H9 (cell line): ENCODE data around the gene LYZL2. TPM values are rescaled to one million over a fixed set of nuclear protein-coding genes. Genes with fewer than 3 reads are reported as not detected.

Source experiments
- DNase-seq: peaks from one replicate; pipeline ENCODE4 v3.0.0-alpha.2; 2017
- H2AFZ ChIP-seq: one replicate; pipeline ENCODE4 v1.6.1; 2013; ENCODE audit warnings: mild to moderate bottlenecking, low read length, control low read depth, moderate library complexity
- H2AK5ac ChIP-seq: 2 replicates; pipeline ENCODE4 v1.6.1; 2013; ENCODE audit warnings: low read length, control low read depth, mixed read lengths; ENCODE audit not compliant: insufficient read length
- H2BK120ac ChIP-seq: one replicate; pipeline ENCODE4 v1.6.1; 2013; ENCODE audit warnings: low read depth, mild to moderate bottlenecking, low read length, control low read depth, inconsistent platforms; ENCODE audit not compliant: poor library complexity, severe bottlenecking
- H2BK12ac ChIP-seq: 2 replicates; pipeline ENCODE4 v1.6.1; 2013; ENCODE audit warnings: low read length, control low read depth, mixed read lengths, low read depth; ENCODE audit not compliant: insufficient read length
- H2BK15ac ChIP-seq: 2 replicates; pipeline ENCODE4 v1.6.1; 2013; ENCODE audit warnings: low read depth, low read length, control low read depth
- H2BK20ac ChIP-seq: one replicate; pipeline ENCODE4 v1.6.1; 2013; ENCODE audit warnings: low read depth, mild to moderate bottlenecking, low read length, control low read depth, inconsistent platforms; ENCODE audit not compliant: poor library complexity, severe bottlenecking
- H2BK5ac ChIP-seq: 2 replicates; pipeline ENCODE4 v1.6.1; 2013; ENCODE audit warnings: low read length, control low read depth, mixed read lengths; ENCODE audit not compliant: insufficient read length
- H3K14ac ChIP-seq: 2 replicates; pipeline ENCODE4 v1.6.1; 2013; ENCODE audit warnings: low read length, control low read depth; ENCODE audit not compliant: insufficient read depth
- H3K18ac ChIP-seq: 2 replicates; pipeline ENCODE4 v1.6.1; 2013; ENCODE audit warnings: low read depth, mild to moderate bottlenecking, mixed read lengths, low read length, control low read depth; ENCODE audit not compliant: insufficient read length
- H3K23ac ChIP-seq: 2 replicates; pipeline ENCODE4 v1.6.1; 2013; ENCODE audit warnings: low read length, control low read depth, mixed read lengths, low read depth; ENCODE audit not compliant: insufficient read length
- H3K23me2 ChIP-seq: 2 replicates; pipeline ENCODE4 v1.6.1; 2013; ENCODE audit warnings: low read depth, mild to moderate bottlenecking, mixed read lengths, low read length, control low read depth; ENCODE audit not compliant: insufficient read length, poor library complexity, severe bottlenecking
- H3K27ac ChIP-seq: 2 replicates; pipeline ENCODE4 v1.5.1; 2013; ENCODE audit warnings: low read length, control low read depth, mixed read lengths, low read depth; ENCODE audit not compliant: insufficient read length
- H3K27me3 ChIP-seq: 2 replicates; pipeline ENCODE4 v1.6.1; 2013; ENCODE audit warnings: low read length, control low read depth, inconsistent platforms; ENCODE audit not compliant: insufficient read depth
- H3K4ac ChIP-seq: 2 replicates; pipeline ENCODE4 v1.6.1; 2013; ENCODE audit warnings: low read depth, mild to moderate bottlenecking, control low read depth, inconsistent platforms, low read length, moderate library complexity
- H3K4me1 ChIP-seq: 2 replicates; pipeline ENCODE4 v1.6.1; 2013; ENCODE audit warnings: low read length, control low read depth, inconsistent platforms; ENCODE audit not compliant: insufficient read depth
- H3K4me2 ChIP-seq: 2 replicates; pipeline ENCODE4 v1.6.1; 2013; ENCODE audit warnings: low read length, control low read depth, mixed read lengths; ENCODE audit not compliant: insufficient read length, insufficient read depth
- H3K56ac ChIP-seq: 2 replicates; pipeline ENCODE4 v1.6.1; 2013; ENCODE audit warnings: low read depth, mild to moderate bottlenecking, mixed read lengths, low read length, control low read depth; ENCODE audit not compliant: insufficient read length
- H3K79me1 ChIP-seq: 2 replicates; pipeline ENCODE4 v1.6.1; 2013; ENCODE audit warnings: low read depth, mild to moderate bottlenecking, moderate library complexity, low read length, control low read depth, inconsistent platforms; ENCODE audit not compliant: insufficient read depth, poor library complexity, severe bottlenecking
- H3K79me2 ChIP-seq: 2 replicates; pipeline ENCODE4 v1.6.1; 2013; ENCODE audit warnings: low read length, control low read depth, inconsistent platforms; ENCODE audit not compliant: insufficient read depth
- H3K9ac ChIP-seq: 2 replicates; pipeline ENCODE4 v1.6.1; 2013; ENCODE audit warnings: low read length, control low read depth, mixed read lengths; ENCODE audit not compliant: insufficient read length; ENCODE audit errors: extremely low read depth
- H3K9me3 ChIP-seq: one replicate; pipeline ENCODE4 v1.6.1; 2013; ENCODE audit warnings: low read depth, low read length, inconsistent platforms; ENCODE audit not compliant: control insufficient read depth
- H3T11ph ChIP-seq: one replicate; pipeline ENCODE4 v1.6.1; 2013; ENCODE audit warnings: mild to moderate bottlenecking, low read length, control low read depth, inconsistent platforms
- H4K20me1 ChIP-seq: one replicate; pipeline ENCODE4 v1.6.1; 2013; ENCODE audit not compliant: control insufficient read depth, insufficient read length, insufficient read depth
- H4K5ac ChIP-seq: 2 replicates; pipeline ENCODE4 v1.6.1; 2013; ENCODE audit warnings: low read depth, mild to moderate bottlenecking, mixed read lengths, low read length, control low read depth; ENCODE audit not compliant: insufficient read length
- H4K8ac ChIP-seq: replicated peaks from 2 replicates; pipeline ENCODE4 v1.6.1; 2013; ENCODE audit warnings: low read length, control low read depth, mixed read lengths, low read depth; ENCODE audit not compliant: insufficient read length
- H4K91ac ChIP-seq: 2 replicates; pipeline ENCODE4 v1.6.1; 2013; ENCODE audit warnings: low read depth, mild to moderate bottlenecking, moderate library complexity, mixed read lengths, low read length, control low read depth; ENCODE audit not compliant: insufficient read length
- H3K27ac Mint-ChIP-seq, 3 experiments: 2 replicates in 2 of 3; 3 replicates in 1 of 3; pipeline ENCODE4 v1.8.0; 2020 to 2021; ENCODE audit warnings: mixed read lengths in 3 of 3, mild to moderate bottlenecking in 1 of 3, moderate library complexity in 1 of 3
- H3K27me3 Mint-ChIP-seq: 2 replicates; pipeline ENCODE4 v1.8.0; 2021; ENCODE audit warnings: low read depth, mild to moderate bottlenecking, moderate library complexity, mixed read lengths
- H3K36me3 Mint-ChIP-seq, 3 experiments: 2 replicates in 2 of 3; 3 replicates in 1 of 3; pipeline ENCODE4 v1.8.0; 2020 to 2021; ENCODE audit warnings: low read depth in 3 of 3, mixed read lengths in 3 of 3; ENCODE audit not compliant: insufficient read depth in 1 of 3
- H3K4me1 Mint-ChIP-seq, 2 experiments: 2 replicates each; pipeline ENCODE4 v1.8.0; 2020; ENCODE audit warnings: mixed read lengths in 2 of 2
- H3K4me3 Mint-ChIP-seq, 2 experiments: 2 replicates in 1 of 2; 3 replicates in 1 of 2; pipeline ENCODE4 v1.8.0; 2020 to 2021; ENCODE audit warnings: mild to moderate bottlenecking in 2 of 2, mixed read lengths in 2 of 2, moderate library complexity in 1 of 2
- H3K9me3 Mint-ChIP-seq, 2 experiments: 2 replicates in 1 of 2; 3 replicates in 1 of 2; pipeline ENCODE4 v1.8.0; 2020; ENCODE audit warnings: mild to moderate bottlenecking in 2 of 2, mixed read lengths in 2 of 2, moderate library complexity in 1 of 2
- WGBS: extraction: QIAGEN DNeasy Blood & Tissue Kit; methylation state at CpG from one replicate; pipeline ENCODE4 v1.1.7; 2013; ENCODE audit warnings: missing lambda C conversion rate, low lambda C conversion rate, mixed read lengths; ENCODE audit not compliant: insufficient read length; ENCODE audit errors: extremely low coverage; 5-methylcytosine and 5-hydroxymethylcytosine counted together
- total RNA-seq: library from RNA; stranded (reverse); gene quantifications from 2 replicates; pipeline ENCODE4 v1.2.1, GENCODE V29; 2021
- TF ChIP-seq, protein P1 (sequence below): fragments of 200-600 bp; sonication (generic); conservative IDR thresholded peaks from 3 replicates; pipeline ENCODE4 v1.8.0; 2021; ENCODE audit warnings: antibody characterized with exemption, mild to moderate bottlenecking

LYZL2 gene
- total RNA-seq, 1 experiment from 2014 or later: not detected

DNA sequence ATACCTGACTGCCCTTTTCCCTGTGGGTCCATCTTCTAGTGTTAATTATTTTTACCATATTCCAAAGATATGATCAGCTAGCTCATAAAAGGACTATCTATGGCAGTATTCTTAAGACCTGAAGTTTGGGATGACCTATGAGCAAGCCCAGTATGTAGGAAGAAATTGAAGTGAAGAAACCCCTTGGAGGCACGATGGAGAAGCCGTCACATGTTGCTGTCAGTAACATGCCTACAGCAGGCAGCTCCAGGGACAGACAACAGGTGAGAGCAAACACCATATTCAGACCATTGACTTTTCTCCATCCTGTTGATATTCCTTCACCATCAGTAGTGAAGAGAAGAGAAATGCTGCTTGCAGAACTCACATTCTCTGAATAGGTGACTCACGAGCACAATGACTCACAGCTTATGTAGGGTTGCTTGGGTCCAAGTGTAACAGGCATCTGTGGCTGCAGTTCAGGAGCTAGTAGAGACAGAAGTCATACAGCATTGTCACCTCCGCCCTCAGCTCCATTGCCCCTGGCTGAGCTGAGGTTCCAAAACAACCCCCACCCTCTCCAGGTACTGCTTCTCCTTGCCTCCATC is 8.4 kb upstream of the LYZL2 start:
- TF ChIP-seq, protein P1, sequence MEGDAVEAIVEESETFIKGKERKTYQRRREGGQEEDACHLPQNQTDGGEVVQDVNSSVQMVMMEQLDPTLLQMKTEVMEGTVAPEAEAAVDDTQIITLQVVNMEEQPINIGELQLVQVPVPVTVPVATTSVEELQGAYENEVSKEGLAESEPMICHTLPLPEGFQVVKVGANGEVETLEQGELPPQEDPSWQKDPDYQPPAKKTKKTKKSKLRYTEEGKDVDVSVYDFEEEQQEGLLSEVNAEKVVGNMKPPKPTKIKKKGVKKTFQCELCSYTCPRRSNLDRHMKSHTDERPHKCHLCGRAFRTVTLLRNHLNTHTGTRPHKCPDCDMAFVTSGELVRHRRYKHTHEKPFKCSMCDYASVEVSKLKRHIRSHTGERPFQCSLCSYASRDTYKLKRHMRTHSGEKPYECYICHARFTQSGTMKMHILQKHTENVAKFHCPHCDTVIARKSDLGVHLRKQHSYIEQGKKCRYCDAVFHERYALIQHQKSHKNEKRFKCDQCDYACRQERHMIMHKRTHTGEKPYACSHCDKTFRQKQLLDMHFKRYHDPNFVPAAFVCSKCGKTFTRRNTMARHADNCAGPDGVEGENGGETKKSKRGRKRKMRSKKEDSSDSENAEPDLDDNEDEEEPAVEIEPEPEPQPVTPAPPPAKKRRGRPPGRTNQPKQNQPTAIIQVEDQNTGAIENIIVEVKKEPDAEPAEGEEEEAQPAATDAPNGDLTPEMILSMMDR: no peak
- H3T11ph ChIP-seq: no peak overlapping the region
- no peak overlapping the region for H3K4ac ChIP-seq
- H4K20me1 ChIP-seq: no peaks in the 10 kb centered on the region
- no peak overlapping the region for H2BK120ac ChIP-seq
- no peaks in the 10 kb centered on the region for H3K9me3 ChIP-seq
- no CpG with 5 or more reads among the region's 4 CpGs for WGBS
- Mint-ChIP-seq H3K4me3 (no peak overlapping the region), H3K9me3 (no peaks in the 10 kb centered on the region; a peak in 1 of 5 replicates), H3K27me3 (peaks cover 7% of the 10 kb centered on the region), H3K36me3 (no peaks in the 10 kb centered on the region; a peak in 3 of 7 replicates), H3K4me1 (peaks cover 11 to 12% of the 10 kb centered on the region in 2 experiments), H3K27ac (no peak overlapping the region)
- no peaks in the 10 kb centered on the region for H3K27me3 ChIP-seq
- H3K56ac ChIP-seq: no peak overlapping the region
- H4K91ac ChIP-seq: no peak overlapping the region
- H2BK20ac ChIP-seq: no peak overlapping the region
- H2BK15ac ChIP-seq: no peak overlapping the region
- no peak overlapping the region for H3K18ac ChIP-seq
- no peak overlapping the region for H2AFZ ChIP-seq
- H2BK12ac ChIP-seq: no peak overlapping the region
- no peak overlapping the region for H2BK5ac ChIP-seq
- no peak for DNase-seq
- no peaks in the 10 kb centered on the region for H3K23me2 ChIP-seq
- no peaks in the 10 kb centered on the region for H3K4me1 ChIP-seq
- no peaks in the 10 kb centered on the region for H3K79me2 ChIP-seq
- no peak overlapping the region for H4K8ac ChIP-seq
- H3K4me2 ChIP-seq: no peak overlapping the region
- no peak overlapping the region for H3K14ac ChIP-seq
- H3K23ac ChIP-seq: no peak overlapping the region
- H2AK5ac ChIP-seq: no peak overlapping the region
- no peak overlapping the region for H3K9ac ChIP-seq
- no peak overlapping the region for H4K5ac ChIP-seq
- no peak overlapping the region for H3K27ac ChIP-seq
- no peaks in the 10 kb centered on the region for H3K79me1 ChIP-seq
